ENCODE data around the gene ZNF804B. TPM values are rescaled to one million over a fixed set of nuclear protein-coding genes. Genes with fewer than 3 reads are reported as not detected.

Gene ZNF804B
- total and polyA plus RNA-seq, 2 of the 4 experiments (the other 2 are of a cell fraction): not detected

GRCh38 chr7:89335490-89335889 lies 576.0 kb downstream of the ZNF804B start:
- ChIA-PET POLR2A (ENCODE audit: unreplicated experiment) (no interaction called here), CTCF (no interaction called here)
- TF ChIP-seq RAD21 (IDR thresholded peaks at IDR 0.05; ENCODE audit: low read length): no peak
- no peak for TF ChIP-seq MAFK (IDR thresholded peaks at IDR 0.05; ENCODE audit: low read depth, low read length)
- TF ChIP-seq CHD1 (IDR thresholded peaks at IDR 0.05; ENCODE audit: low read depth, low read length): no peak
- TF ChIP-seq ELK1 (IDR thresholded peaks at IDR 0.05; ENCODE audit: borderline replicate concordance, low read depth, low read length): no peak
- TF ChIP-seq RCOR1 (IDR thresholded peaks at IDR 0.05; ENCODE audit: insufficient replicate concordance, low read length): no peak
- no peak for TF ChIP-seq CEBPB (IDR thresholded peaks at IDR 0.05; ENCODE audit: low read depth, low read length)
- TF ChIP-seq FOS (IDR thresholded peaks at IDR 0.05; ENCODE audit: low read depth, low read length): no peak
- no peak for TF ChIP-seq MXI1 (IDR thresholded peaks at IDR 0.05; ENCODE audit: borderline replicate concordance, low read depth, low read length)
- TF ChIP-seq, protein P1, sequence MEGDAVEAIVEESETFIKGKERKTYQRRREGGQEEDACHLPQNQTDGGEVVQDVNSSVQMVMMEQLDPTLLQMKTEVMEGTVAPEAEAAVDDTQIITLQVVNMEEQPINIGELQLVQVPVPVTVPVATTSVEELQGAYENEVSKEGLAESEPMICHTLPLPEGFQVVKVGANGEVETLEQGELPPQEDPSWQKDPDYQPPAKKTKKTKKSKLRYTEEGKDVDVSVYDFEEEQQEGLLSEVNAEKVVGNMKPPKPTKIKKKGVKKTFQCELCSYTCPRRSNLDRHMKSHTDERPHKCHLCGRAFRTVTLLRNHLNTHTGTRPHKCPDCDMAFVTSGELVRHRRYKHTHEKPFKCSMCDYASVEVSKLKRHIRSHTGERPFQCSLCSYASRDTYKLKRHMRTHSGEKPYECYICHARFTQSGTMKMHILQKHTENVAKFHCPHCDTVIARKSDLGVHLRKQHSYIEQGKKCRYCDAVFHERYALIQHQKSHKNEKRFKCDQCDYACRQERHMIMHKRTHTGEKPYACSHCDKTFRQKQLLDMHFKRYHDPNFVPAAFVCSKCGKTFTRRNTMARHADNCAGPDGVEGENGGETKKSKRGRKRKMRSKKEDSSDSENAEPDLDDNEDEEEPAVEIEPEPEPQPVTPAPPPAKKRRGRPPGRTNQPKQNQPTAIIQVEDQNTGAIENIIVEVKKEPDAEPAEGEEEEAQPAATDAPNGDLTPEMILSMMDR (conservative IDR thresholded peaks at IDR 0.05; ENCODE audit: low read depth, low read length): no peak
- no peak for TF ChIP-seq RFX5 (IDR thresholded peaks at IDR 0.05; ENCODE audit: low read depth, low read length)
- TF ChIP-seq, protein P2, sequence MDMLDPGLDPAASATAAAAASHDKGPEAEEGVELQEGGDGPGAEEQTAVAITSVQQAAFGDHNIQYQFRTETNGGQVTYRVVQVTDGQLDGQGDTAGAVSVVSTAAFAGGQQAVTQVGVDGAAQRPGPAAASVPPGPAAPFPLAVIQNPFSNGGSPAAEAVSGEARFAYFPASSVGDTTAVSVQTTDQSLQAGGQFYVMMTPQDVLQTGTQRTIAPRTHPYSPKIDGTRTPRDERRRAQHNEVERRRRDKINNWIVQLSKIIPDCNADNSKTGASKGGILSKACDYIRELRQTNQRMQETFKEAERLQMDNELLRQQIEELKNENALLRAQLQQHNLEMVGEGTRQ (IDR thresholded peaks at IDR 0.05; ENCODE audit: low read depth, low read length): no peak
- TF ChIP-seq NFE2L2 (IDR thresholded peaks at IDR 0.05; ENCODE audit: low read depth, low read length): no peak
- TF ChIP-seq POLR2A (IDR thresholded peaks at IDR 0.05; ENCODE audit: low read depth, low read length): no peak
- no peak for TF ChIP-seq BHLHE40 (IDR thresholded peaks at IDR 0.05; ENCODE audit: low read depth, low read length)
- TF ChIP-seq SMC3 (IDR thresholded peaks at IDR 0.05; ENCODE audit: low read depth, low read length): no peak
- no peak for TF ChIP-seq MAZ (IDR thresholded peaks at IDR 0.05; ENCODE audit: borderline replicate concordance, low read depth, low read length)
- H3K9me3 ChIP-seq (ENCODE audit: control insufficient read depth, insufficient read depth, low read length): peaks cover 5% of the 10 kb centered on the region
- H3K4me3 ChIP-seq (ENCODE audit: insufficient read depth, low read depth, low read length): no peak overlapping the region
- no peak overlapping the region for H3K4me2 ChIP-seq (ENCODE audit: low read depth, low read length)
- no peaks in the 10 kb centered on the region for H3K36me3 ChIP-seq (ENCODE audit: control insufficient read depth, insufficient read depth, low read length)
- dilution Hi-C loops (cut with HindIII; ENCODE audit: low sequenced_read_pairs, unreplicated experiment): no loop called here
- no peak overlapping the region for H2AFZ ChIP-seq (replicated peaks; ENCODE audit: low read length, poor library complexity)
- H2AK5ac ChIP-seq (ENCODE audit: low read depth, low read length): no peak overlapping the region
- no peak overlapping the region for H3K4ac ChIP-seq (ENCODE audit: low read depth, low read length)
- no peak overlapping the region for H2BK20ac ChIP-seq (ENCODE audit: low read depth, low read length)
- H2BK120ac ChIP-seq (ENCODE audit: low read depth, low read length): no peak overlapping the region
- no peak overlapping the region for H2AK9ac ChIP-seq (replicated peaks; ENCODE audit: low read depth, low read length, poor library complexity)
- in situ Hi-C loops (cut with MboI; ENCODE audit: low sequenced_read_pairs): no loop called here
- no peak overlapping the region for H4K8ac ChIP-seq (ENCODE audit: low read depth in 2 of 2, low read length in 2 of 2)
- H3K18ac ChIP-seq (ENCODE audit: low read depth, low read length): no peak overlapping the region
- no peak overlapping the region for H4K5ac ChIP-seq (ENCODE audit: low read depth, low read length)
- no peaks in the 10 kb centered on the region for H3K79me1 ChIP-seq (ENCODE audit: low read depth in 1 of 2, low read length in 2 of 2)
- DNase-seq (no peak), ATAC-seq (ENCODE audit: low read depth) (no peak)
- no peak overlapping the region for H2BK5ac ChIP-seq (ENCODE audit: low read depth, low read length, poor library complexity, severe bottlenecking)
- no peak overlapping the region for H3K23ac ChIP-seq (ENCODE audit: low read depth, low read length)
- BruUV-seq (replicated peaks): no TSS peak
- no peaks in the 10 kb centered on the region for H4K20me1 ChIP-seq (ENCODE audit: insufficient read depth, low read length)
- H3K56ac ChIP-seq (ENCODE audit: extremely low read depth, insufficient read depth, low read length): no peak overlapping the region
- no peak overlapping the region for H3K27ac ChIP-seq (ENCODE audit: insufficient read depth, low read length)
- H3K4me1 ChIP-seq (ENCODE audit: control insufficient read depth, insufficient read depth, low read length): no peaks in the 10 kb centered on the region
- H3K27me3 ChIP-seq (ENCODE audit: control insufficient read depth, insufficient read depth, low read length): no peaks in the 10 kb centered on the region
- no peak overlapping the region for H2BK15ac ChIP-seq (ENCODE audit: low read depth, low read length)
- no peak overlapping the region for H3K9ac ChIP-seq (ENCODE audit: low read depth, low read length)
- H3K14ac ChIP-seq (replicated peaks; ENCODE audit: low read depth, low read length): no peak overlapping the region
- no peak overlapping the region for H4K91ac ChIP-seq (ENCODE audit: insufficient read depth, low read depth, low read length)
- WGBS, 2 experiments (ENCODE audit: extremely low coverage in 2 of 2, insufficient read length in 1 of 2): no CpG with 5 or more reads among the region's 3 CpGs
- no peaks in the 10 kb centered on the region for H3K9me1 ChIP-seq (ENCODE audit: insufficient read depth, low read length)
- intact Hi-C loops (cut with micrococcal nuclease): no loop called here
